GM18499 (cell line): ENCODE data around the gene EMID1.

Experiments
- ATAC-seq: cut with Tn5 transposase; IDR thresholded peaks from one replicate; pipeline ENCODE4 v1.9.1; 2021; ENCODE audit warnings: moderate number of reproducible peaks; ENCODE audit not compliant: insufficient read depth, unreplicated experiment

EMID1 gene

DNA sequence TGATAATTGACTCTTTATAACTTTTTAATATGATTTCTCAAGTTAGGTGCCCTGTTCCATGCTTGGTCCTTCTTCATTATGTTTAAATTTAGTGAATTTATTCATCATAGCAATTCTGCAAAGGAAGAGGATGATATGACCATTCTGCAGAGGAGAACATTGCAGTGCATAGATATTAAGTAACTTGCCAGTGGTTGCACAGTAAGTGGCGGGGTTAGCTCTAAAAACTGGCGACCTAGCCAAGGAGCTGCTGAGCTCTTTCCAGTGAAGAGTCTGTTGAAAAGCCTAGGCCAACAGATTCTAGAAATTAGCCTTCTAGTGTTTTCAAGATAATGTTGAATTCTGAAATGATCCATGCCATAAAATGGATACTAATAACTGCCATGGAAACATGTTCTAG lies 66.9 kb downstream of the EMID1 start:
- no peak for ATAC-seq

DNA sequence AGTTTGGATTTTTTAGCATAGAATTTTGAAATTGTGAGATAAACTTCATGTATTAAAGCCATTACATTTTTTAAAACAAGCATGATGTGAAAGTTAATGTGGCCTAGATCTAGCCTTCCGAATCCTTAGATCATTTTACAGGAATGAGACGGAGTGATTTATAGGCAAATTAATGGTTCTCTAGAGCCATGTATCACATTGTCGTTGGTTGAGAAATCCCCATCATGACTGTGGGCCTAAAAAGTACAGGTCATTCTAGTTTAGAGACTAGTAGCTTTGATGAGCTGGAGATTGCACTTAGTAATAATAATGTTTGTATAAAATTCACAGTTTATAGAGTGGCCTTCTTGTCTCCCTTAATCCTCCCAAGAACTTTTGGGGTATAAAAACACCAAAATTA lies 69.5 kb downstream of the EMID1 start:
- ATAC-seq = no peak

DNA sequence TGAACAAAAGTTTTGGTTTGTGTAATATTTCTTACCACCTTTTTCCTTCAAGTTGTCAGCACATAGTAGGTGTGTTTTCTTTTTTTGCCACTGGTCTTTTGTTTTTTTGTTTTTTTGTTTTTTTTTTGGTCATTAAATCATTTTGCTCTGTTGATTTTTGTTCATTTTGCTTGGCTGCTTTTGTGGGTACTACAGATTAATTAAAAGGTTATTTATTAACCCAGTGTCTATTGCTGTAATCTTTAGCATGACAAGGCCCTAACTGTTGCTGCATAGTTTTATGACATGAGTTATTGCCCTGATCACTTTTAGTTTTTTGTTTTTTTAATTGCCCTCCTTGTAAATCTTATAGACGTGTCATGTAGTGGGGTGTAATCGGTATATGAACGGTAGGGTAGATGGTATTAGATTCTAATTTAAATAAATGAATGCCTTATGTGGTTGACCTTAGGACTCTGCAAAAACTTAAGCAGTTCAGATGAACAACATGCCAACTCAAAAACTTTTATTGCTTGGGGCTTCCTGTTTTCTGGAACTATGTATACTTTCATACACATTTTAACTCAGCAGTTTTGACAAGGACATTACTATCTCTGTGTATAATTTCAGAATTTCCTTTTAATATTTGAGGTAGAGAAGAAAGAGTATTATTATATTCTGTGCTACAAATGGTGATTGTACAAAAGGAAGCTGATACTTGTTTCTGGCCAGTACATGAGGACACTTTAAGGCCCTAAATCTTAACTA lies 70.3 kb downstream of the EMID1 start:
- ATAC-seq = no peak

DNA sequence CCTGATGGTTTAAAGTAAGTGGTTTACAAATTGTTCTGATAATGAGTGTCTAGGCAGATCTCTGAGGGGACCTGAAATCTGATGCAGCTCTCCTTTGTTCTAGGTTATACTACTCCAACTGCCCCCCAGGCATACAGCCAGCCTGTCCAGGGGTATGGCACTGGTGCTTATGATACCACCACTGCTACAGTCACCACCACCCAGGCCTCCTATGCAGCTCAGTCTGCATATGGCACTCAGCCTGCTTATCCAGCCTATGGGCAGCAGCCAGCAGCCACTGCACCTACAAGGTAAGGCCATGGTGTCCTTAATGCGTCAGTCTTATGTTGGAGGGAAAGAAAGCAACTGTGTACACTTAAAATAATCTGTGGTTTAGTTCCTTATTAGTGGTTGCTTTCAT lies 72.2 kb downstream of the EMID1 start:
- no peak for ATAC-seq

DNA sequence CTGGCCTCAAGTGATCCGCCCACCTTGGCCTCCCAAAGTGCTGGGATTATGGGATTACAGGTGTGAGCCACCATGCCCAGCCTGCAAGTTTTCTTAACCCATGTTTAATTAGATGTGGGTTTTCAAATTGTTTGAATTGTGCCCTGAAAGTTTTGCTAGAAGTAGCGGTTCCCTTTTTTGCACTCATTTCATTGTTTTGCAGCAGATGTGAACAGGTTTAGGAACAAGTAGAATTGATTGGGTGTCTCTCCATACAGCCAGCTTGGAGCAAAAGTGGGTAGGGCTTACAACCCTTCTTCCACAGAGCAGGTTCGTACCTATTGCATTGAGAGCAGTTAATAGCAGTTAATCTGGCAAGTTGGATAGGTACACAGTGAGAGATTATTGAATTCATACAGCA lies 78.5 kb downstream of the EMID1 start:
- ATAC-seq = no peak

DNA sequence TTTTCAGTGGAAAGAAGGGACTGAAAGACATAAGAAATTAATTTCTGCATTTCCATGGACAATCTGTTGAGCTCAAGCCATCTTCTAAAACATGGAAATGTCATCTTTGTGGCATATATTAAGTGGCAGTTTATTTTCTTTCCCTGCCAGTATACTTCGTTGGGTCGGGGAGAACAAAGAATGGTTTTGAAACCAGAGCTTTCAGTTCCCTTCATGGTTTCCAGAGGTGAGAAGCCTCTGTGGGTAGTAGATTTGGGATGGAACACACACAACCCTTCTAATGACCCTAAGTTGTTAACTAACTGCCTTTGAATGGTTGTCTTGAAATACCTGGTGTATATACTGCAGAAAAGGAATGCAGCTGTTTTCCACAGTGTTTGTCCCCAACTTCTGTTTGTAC lies 83.1 kb downstream of the EMID1 start:
- ATAC-seq = no peak

DNA sequence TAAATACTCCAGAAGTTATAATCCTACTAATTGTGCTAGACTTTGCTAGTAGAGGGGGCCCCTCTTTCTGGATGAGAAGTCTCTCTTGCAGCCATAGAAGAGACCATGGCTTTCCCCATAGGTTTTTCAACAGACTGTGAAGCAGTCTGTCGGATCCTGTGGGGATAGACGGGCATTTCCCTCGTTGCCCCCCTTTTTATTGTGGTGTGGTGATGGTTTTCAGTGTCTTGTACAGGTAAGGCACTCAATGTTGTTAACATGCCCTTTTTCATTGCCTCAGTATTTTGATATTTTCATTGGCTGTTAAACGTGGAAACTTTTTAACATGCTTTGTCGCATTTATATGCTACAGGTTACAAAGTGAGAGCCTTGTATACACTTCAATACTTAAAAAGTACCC lies 84.4 kb downstream of the EMID1 start:
- no peak for ATAC-seq

DNA sequence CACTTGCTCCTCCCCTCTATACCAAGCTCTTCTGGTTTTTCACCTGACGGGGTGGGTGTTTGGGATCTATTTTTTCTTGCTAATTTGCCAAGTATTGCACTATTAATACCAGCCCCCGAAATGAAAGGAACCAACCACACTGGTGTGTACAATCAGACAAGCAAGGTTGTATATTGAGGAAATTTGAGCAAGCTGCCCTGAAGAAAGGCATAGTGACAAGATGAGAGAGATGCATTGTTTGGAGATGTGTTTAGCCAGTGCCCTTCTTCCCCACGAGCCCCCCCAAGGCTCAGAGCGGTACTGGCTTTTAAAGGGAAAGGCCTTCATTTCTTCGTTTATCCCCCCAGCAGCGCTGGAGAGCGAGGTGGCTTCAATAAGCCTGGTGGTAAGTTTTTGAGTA lies 85.5 kb downstream of the EMID1 start:
- no peak for ATAC-seq

DNA sequence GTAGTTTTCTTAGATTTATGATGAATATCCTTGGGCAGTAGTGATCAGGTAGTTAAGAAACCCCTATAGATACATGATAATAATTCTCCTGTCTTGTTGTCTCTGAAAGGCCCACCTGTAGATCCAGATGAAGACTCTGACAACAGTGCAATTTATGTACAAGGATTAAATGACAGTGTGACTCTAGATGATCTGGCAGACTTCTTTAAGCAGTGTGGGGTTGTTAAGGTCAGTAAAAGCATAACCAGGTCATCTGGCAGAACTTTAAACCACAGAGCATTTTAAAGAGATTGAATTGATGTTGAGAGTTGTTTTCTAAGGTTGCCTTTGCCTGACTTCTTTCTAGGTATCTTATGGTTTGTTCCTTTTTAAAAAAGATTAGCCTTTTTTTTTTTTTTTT lies 86.7 kb downstream of the EMID1 start:
- ATAC-seq = no peak

- no peak for ATAC-seq
Observed at GRCh38 chr22:29298641-29299040, 92.9 kb downstream of the EMID1 start.

- ATAC-seq = no peak
Observed at GRCh38 chr22:29299136-29299900, 93.6 kb downstream of the EMID1 start.

DNA sequence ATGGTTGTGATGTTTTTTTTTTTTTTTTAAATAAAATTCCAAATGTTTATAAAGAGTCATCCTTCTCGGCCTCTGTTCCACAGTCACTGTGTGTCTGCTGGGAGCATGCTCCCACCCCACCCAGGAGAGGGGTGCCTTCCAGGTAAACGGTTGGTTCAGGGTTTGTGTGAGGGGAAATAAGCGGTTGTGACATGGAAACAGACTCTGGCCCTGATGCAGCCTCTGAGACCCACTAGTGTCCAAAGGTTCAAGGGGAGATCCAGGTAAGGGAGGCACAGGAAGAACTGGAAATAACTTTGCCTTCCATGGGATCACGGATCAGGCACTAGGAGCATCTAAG lies 94.7 kb downstream of the EMID1 start:
- no peak for ATAC-seq

- no peak for ATAC-seq
Observed at GRCh38 chr22:29300807-29301601, 95.3 kb downstream of the EMID1 start.

- no peak for ATAC-seq
Observed at GRCh38 chr22:29301716-29302401, 96.2 kb downstream of the EMID1 start.

GRCh38 chr22:29302402-29302680 lies 96.6 kb downstream of the EMID1 start:
- no peak for ATAC-seq

DNA sequence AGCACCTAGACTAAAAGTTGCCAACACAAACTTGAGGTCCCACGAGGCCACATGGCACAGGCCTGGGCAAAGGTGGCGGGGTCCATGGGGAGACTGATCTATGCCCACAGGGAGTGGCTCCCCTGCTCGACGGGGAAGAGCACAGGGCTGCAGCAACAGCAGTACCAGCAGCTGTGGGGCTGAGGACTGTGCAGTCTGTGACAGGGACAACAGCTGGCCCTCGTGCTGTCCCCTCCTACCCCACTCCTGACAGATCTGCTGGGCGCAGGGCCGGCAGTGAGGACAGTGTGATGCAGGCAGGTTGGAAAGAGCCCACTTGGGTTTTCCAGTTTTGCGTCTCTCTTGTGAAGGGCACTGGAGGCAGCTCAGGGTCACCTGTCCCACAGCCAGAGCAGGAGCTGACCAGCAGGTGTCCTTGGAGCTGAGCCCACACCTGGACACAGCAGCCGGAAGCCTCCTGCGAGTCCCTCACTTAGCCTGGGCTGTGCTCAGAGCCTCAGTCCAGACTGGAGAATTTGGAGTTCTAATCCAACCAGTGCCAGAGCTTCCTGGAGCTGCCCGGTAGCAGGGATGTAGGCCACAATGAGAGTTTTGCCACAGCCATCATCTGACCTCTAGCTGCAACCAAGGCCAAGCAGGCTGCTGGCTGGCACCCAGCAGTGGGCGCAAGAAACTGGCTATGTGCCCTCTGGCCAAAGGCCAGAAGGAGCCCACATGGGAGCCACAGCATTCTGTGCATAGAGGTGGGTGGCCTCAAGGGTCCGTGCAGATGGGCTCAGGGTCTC lies 97.2 kb downstream of the EMID1 start:
- no peak for ATAC-seq

GRCh38 chr22:29305836-29306174 lies 100.1 kb downstream of the EMID1 start:
- ATAC-seq = no peak

GRCh38 chr22:29306175-29306834 lies 100.6 kb downstream of the EMID1 start, which contains the start of gene GAS2L1:
GAS2L1 (plus strand) TSS chr22:29306650; CDS start chr22:29308106, 1,456 bp downstream.
- no peak for ATAC-seq

DNA sequence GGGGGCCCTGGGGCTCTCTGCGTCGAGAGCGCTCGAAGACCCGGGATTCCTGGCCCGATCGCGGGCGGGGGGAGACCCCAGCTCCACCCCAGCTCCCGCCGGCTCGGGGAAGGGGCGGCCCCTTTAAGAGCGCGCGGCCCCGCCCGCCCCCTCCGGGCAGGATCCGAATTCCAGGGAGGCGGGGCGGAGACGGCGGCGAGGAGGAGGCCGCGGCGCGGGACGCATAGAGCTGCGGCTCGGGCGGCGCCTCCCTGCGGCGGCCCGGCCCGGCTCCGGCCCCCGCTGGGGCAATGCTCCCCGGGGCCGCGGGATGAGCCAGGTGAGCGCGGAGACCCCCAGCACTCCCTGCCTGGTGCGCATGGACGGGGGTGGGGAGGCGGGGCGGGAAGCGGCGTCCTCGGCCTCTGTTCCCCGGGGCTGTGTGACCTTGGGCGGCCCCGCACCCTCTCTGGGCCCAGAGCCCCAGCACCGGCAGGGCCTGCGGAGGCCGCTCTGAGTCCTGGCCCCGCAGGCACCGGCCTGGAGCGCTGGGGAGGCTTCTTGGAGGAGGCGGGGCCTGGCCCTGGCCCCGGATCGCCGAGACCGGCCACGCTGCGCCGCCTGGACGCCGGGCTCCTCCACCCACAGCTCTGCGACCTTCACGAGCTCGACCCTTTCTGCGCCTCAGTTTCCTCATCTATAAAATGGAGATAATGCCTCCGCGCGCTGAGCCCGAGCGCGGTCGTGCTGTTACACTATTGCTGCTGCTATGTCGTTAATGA lies 101.3 kb downstream of the EMID1 start:
- ATAC-seq = no peak
